ENCODE measurements around the gene CTDP1.
"Not testable (repeated sequence)": the region's sequence is repeated elsewhere in the genome, so short reads cannot be mapped to it uniquely, and the experiment has no call there.

CTDP1 gene

GRCh38 chr18:79747156-79747845, 67.7 kb downstream of the CTDP1 start:
- DNase-seq = no peak

- no peak for DNase-seq
These were observed 68.9 kb downstream of the CTDP1 start for GRCh38 chr18:79748321-79749180.

GRCh38 chr18:79749251-79750191, 69.9 kb downstream of the CTDP1 start:
- no peak for DNase-seq

GRCh38 chr18:79750980-79751571, 71.5 kb downstream of the CTDP1 start:
- DNase-seq = no peak

GRCh38 chr18:79751918-79752578, 72.4 kb downstream of the CTDP1 start:
- DNase-seq = not testable (repeated sequence)

GRCh38 chr18:79752946-79753345, 73.3 kb downstream of the CTDP1 start:
- DNase-seq = not testable (repeated sequence)

GRCh38 chr18:79753391-79753851, 73.8 kb downstream of the CTDP1 start:
- no peak for DNase-seq

GRCh38 chr18:79754022-79754761, 74.6 kb downstream of the CTDP1 start:
- DNase-seq = no peak

- no peak for DNase-seq
These were observed 75.3 kb downstream of the CTDP1 start for GRCh38 chr18:79754831-79755351.

GRCh38 chr18:79755496-79756142, 76.0 kb downstream of the CTDP1 start:
- DNase-seq = no peak

- no peak for DNase-seq
These were observed 76.5 kb downstream of the CTDP1 start for GRCh38 chr18:79756143-79756500.

- DNase-seq = no peak
These were observed 77.2 kb downstream of the CTDP1 start for GRCh38 chr18:79756826-79757225.

GRCh38 chr18:79760348-79760747, 80.7 kb downstream of the CTDP1 start:
- DNase-seq = no peak

GRCh38 chr18:79760881-79761280, 81.3 kb downstream of the CTDP1 start:
- no peak for DNase-seq

GRCh38 chr18:79763407-79763806, 83.8 kb downstream of the CTDP1 start:
- no peak for DNase-seq

- DNase-seq = no peak
These were observed 84.5 kb downstream of the CTDP1 start for GRCh38 chr18:79764131-79764530.

- DNase-seq = no peak
These were observed 86.1 kb downstream of the CTDP1 start for GRCh38 chr18:79765491-79766245.

GRCh38 chr18:79766308-79766707, 86.7 kb downstream of the CTDP1 start:
- DNase-seq = no peak

GRCh38 chr18:79768745-79769144, 89.1 kb downstream of the CTDP1 start:
- DNase-seq = no peak
